ENCODE results near the gene IL32. TPM values are rescaled to one million over a fixed set of nuclear protein-coding genes. Genes with fewer than 3 reads are reported as not detected.
A peak's percentile ranks its signal among the peaks of the same experiment; 100 is the strongest.
"Not testable (repeated sequence)": the region's sequence is repeated elsewhere in the genome, so short reads cannot be mapped to it uniquely, and the experiment has no call there.

The IL32 gene
- total RNA-seq, 2 experiments from 2014 or later = 378 to 383 TPM

- no peak for TF ChIP-seq CTCF (IDR thresholded peaks at IDR 0.05)
- no peak overlapping the region for H3K4me3 ChIP-seq (ENCODE audit: low read length)
- intact Hi-C loops (cut with DNase I, micrococcal nuclease) = no loop called here
- Mint-ChIP-seq H3K27me3 (peaks cover 8% of the 10 kb centered on the region), H3K4me3 (no peak overlapping the region), H3K36me3 (ENCODE audit: low read depth) (peaks cover 22% of the 10 kb centered on the region), H3K4me1 (ENCODE audit: low read depth) (peaks cover 37% of the 10 kb centered on the region), H3K27ac (no peak overlapping the region), H3K9me3 (no peaks in the 10 kb centered on the region)
- peaks cover 37% of the 10 kb centered on the region for H3K4me1 ChIP-seq (ENCODE audit: insufficient read depth, low read length)
- H3K27ac ChIP-seq (ENCODE audit: low read depth in 1 of 2, low read length in 2 of 2) = no peak overlapping the region
- no peaks in the 10 kb centered on the region for H3K36me3 ChIP-seq (ENCODE audit: insufficient read depth, low read length)
- ATAC-seq (ENCODE audit: poor library complexity) (no peak), DNase-seq (no peak)
- peaks cover 0 to 6% of the 10 kb centered on the region in 2 experiments for H3K9me3 ChIP-seq (ENCODE audit: control insufficient read depth in 1 of 2, insufficient read depth in 1 of 2, low read length in 2 of 2)
- H3K27me3 ChIP-seq (ENCODE audit: control insufficient read depth in 1 of 2, insufficient read depth in 2 of 2, low read length in 2 of 2) = peaks cover 6 to 10% of the 10 kb centered on the region in 2 experiments
- ChIA-PET POLR2A (interaction anchor here (1.1 kb wide), 1 partner anchor 26 kb away, joined by 4 read pairs; no protein-coding TSS in a partner anchor), CTCF (interaction anchor here (0.8 to 1.4 kb wide), 3 partner anchors 20 to 78 kb away, joined by 3 to 5 read pairs (median 5); no protein-coding TSS in a partner anchor)
Observed at GRCh38 chr16:3051494-3051893, 13.9 kb upstream of the IL32 start.

- intact Hi-C loops (cut with DNase I, micrococcal nuclease); CTCF ChIA-PET; H3K4me3 ChIP-seq (ENCODE audit: low read length); H3K27me3 Mint-ChIP-seq; POLR2A ChIA-PET; H3K4me3 Mint-ChIP-seq; H3K27me3 ChIP-seq (ENCODE audit: control insufficient read depth in 1 of 2, insufficient read depth in 2 of 2, low read length in 2 of 2); H3K9me3 ChIP-seq (ENCODE audit: control insufficient read depth in 1 of 2, insufficient read depth in 1 of 2, low read length in 2 of 2); H3K27ac ChIP-seq (ENCODE audit: low read depth in 1 of 2, low read length in 2 of 2); H3K9me3 Mint-ChIP-seq; H3K27ac Mint-ChIP-seq; H3K36me3 ChIP-seq (ENCODE audit: insufficient read depth, low read length): not testable (repeated sequence)
- DNase-seq (peak in 1 of 14 experiments; percentile 31), ATAC-seq (ENCODE audit: poor library complexity) (peak; percentile 58)
- H3K4me1 Mint-ChIP-seq (ENCODE audit: low read depth) = peaks cover 46% of the 10 kb centered on the region
- H3K36me3 Mint-ChIP-seq (ENCODE audit: low read depth) = peaks cover 26% of the 10 kb centered on the region
- peaks cover 40% of the 10 kb centered on the region for H3K4me1 ChIP-seq (ENCODE audit: insufficient read depth, low read length)
Observed at GRCh38 chr16:3052571-3053329, 12.7 kb upstream of the IL32 start.

- peaks cover 26% of the 10 kb centered on the region for H3K36me3 Mint-ChIP-seq (ENCODE audit: low read depth)
- ATAC-seq (ENCODE audit: poor library complexity); H3K9me3 ChIP-seq (ENCODE audit: control insufficient read depth in 1 of 2, insufficient read depth in 1 of 2, low read length in 2 of 2); H3K4me3 Mint-ChIP-seq; H3K27me3 Mint-ChIP-seq; H3K27me3 ChIP-seq (ENCODE audit: control insufficient read depth in 1 of 2, insufficient read depth in 2 of 2, low read length in 2 of 2); POLR2A ChIA-PET; H3K9me3 Mint-ChIP-seq; CTCF ChIA-PET; H3K36me3 ChIP-seq (ENCODE audit: insufficient read depth, low read length); intact Hi-C loops (cut with DNase I, micrococcal nuclease); H3K4me3 ChIP-seq (ENCODE audit: low read length); H3K27ac ChIP-seq (ENCODE audit: low read depth in 1 of 2, low read length in 2 of 2); H3K27ac Mint-ChIP-seq: not testable (repeated sequence)
- peaks cover 44% of the 10 kb centered on the region for H3K4me1 Mint-ChIP-seq (ENCODE audit: low read depth)
- peak in 1 of 14 experiments; percentile 47 for DNase-seq
- H3K4me1 ChIP-seq (ENCODE audit: insufficient read depth, low read length) = peaks cover 45% of the 10 kb centered on the region
Observed at GRCh38 chr16:3053330-3053710, 12.1 kb upstream of the IL32 start.

- Histone ChIP-seq H3K9me3 (ENCODE audit: control insufficient read depth in 1 of 2, insufficient read depth in 1 of 2, low read length in 2 of 2) (no peaks in the 10 kb centered on the region), H3K4me3 (ENCODE audit: low read length) (no peak overlapping the region), H3K27me3 (ENCODE audit: control insufficient read depth in 1 of 2, insufficient read depth in 2 of 2, low read length in 2 of 2) (no peaks in the 10 kb centered on the region), H3K4me1 (ENCODE audit: insufficient read depth, low read length) (peaks cover 56% of the 10 kb centered on the region), H3K27ac (ENCODE audit: low read depth in 1 of 2, low read length in 2 of 2) (no peak overlapping the region), H3K36me3 (ENCODE audit: insufficient read depth, low read length) (peaks cover 3% of the 10 kb centered on the region)
- intact Hi-C loops (cut with DNase I, micrococcal nuclease) = loop anchor here in 1 of 2 experiments (5.0 kb wide), 1 partner anchor 53 kb away; no protein-coding TSS in a partner anchor
- Mint-ChIP-seq H3K27ac (peak overlapping the region; percentile 67), H3K36me3 (ENCODE audit: low read depth) (peaks cover 30% of the 10 kb centered on the region), H3K4me3 (peak overlapping the region; percentile 54), H3K27me3 (no peaks in the 10 kb centered on the region), H3K9me3 (no peaks in the 10 kb centered on the region), H3K4me1 (ENCODE audit: low read depth) (peaks cover 48% of the 10 kb centered on the region)
- ATAC-seq (ENCODE audit: poor library complexity) (no peak), DNase-seq (peak in 2 of 14 experiments; percentile 51 to 58)
- no peak for TF ChIP-seq CTCF (IDR thresholded peaks at IDR 0.05)
- ChIA-PET CTCF (interaction anchor here (0.6 to 1.9 kb wide), 2 partner anchors 74 to 76 kb away, joined by 3 to 7 read pairs; no protein-coding TSS in a partner anchor), POLR2A (interaction anchor here (0.6 to 1.0 kb wide), 3 partner anchors 8 to 74 kb away, joined by 3 to 4 read pairs (median 4); partner anchors contain the start of gene MMP25)
Observed at GRCh38 chr16:3054965-3055733, 10.3 kb upstream of the IL32 start.

DNA sequence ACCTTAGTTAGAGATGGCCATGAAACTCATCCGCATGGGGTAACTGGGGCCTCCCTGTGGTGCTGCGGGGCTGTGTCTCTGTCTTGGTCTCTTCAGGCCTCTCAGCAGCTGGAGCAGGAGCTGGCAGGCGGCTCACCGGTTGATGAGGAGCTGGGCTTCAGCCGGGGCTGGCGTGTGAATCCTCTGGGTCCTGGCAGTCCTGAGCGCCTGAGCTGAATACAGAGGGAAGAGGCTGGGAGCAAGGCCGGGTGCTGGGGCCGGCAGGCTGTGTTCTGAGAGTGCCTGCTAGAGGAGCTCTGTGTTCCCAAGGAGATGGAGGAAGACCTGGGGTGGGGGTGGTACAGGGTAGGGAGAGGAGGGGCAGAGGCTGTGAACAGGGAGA, 9.7 kb upstream of the IL32 start:
- not testable (repeated sequence) for H3K27me3 ChIP-seq (ENCODE audit: control insufficient read depth in 1 of 2, insufficient read depth in 2 of 2, low read length in 2 of 2); H3K27me3 Mint-ChIP-seq; H3K9me3 Mint-ChIP-seq; H3K9me3 ChIP-seq (ENCODE audit: control insufficient read depth in 1 of 2, insufficient read depth in 1 of 2, low read length in 2 of 2); H3K4me3 ChIP-seq (ENCODE audit: low read length); ATAC-seq (ENCODE audit: poor library complexity); H3K27ac ChIP-seq (ENCODE audit: low read depth in 1 of 2, low read length in 2 of 2); H3K36me3 ChIP-seq (ENCODE audit: insufficient read depth, low read length)
- Mint-ChIP-seq H3K4me1 (ENCODE audit: low read depth) (peaks cover 50% of the 10 kb centered on the region), H3K36me3 (ENCODE audit: low read depth) (peaks cover 30% of the 10 kb centered on the region), H3K4me3 (peak overlapping the region; percentile 54), H3K27ac (peak overlapping the region; percentile 67)
- intact Hi-C loops (cut with DNase I, micrococcal nuclease) = loop anchor here in 1 of 2 experiments (5.0 kb wide), 1 partner anchor 53 kb away; no protein-coding TSS in a partner anchor
- ChIA-PET CTCF (interaction anchor here (0.6 to 1.9 kb wide), 2 partner anchors 74 to 75 kb away, joined by 3 to 7 read pairs; no protein-coding TSS in a partner anchor), POLR2A (interaction anchor here (0.8 to 0.9 kb wide), 2 partner anchors 8 to 11 kb away, joined by 3 read pairs; no protein-coding TSS in a partner anchor)
- DNase-seq = peak in 1 of 14 experiments; percentile 15
- H3K4me1 ChIP-seq (ENCODE audit: insufficient read depth, low read length) = peaks cover 59% of the 10 kb centered on the region
